HG03108 (cell line): ENCODE data around the gene ZNF518A.

Experiments used
- ATAC-seq: cut with Tn5 transposase; IDR thresholded peaks from one replicate; pipeline ENCODE4 v1.9.1; 2021; ENCODE audit warnings: moderate library complexity; ENCODE audit not compliant: unreplicated experiment

The ZNF518A gene

GRCh38 chr10:96129387-96130325 lies at the start of gene ZNF518A:
TSS of gene ZNF518A (plus strand) at chr10:96130297. CDS start at chr10:96156323, 26,026 bp downstream.
- ATAC-seq = peak; percentile 81

GRCh38 chr10:96082153-96082552 lies 47.9 kb upstream of the ZNF518A start:
- ATAC-seq = no peak

GRCh38 chr10:96082748-96083147 lies 47.3 kb upstream of the ZNF518A start:
- ATAC-seq = no peak

GRCh38 chr10:96089116-96089515 lies 41.0 kb upstream of the ZNF518A start:
- no peak for ATAC-seq

- peak; percentile 85 for ATAC-seq
Observed at GRCh38 chr10:96089670-96090462, 40.2 kb upstream of the ZNF518A start.

- ATAC-seq = no peak
Observed at GRCh38 chr10:96090463-96090800, 39.7 kb upstream of the ZNF518A start.

- no peak for ATAC-seq
Observed at GRCh38 chr10:96092999-96093767, 36.9 kb upstream of the ZNF518A start.

- no peak for ATAC-seq
Observed at GRCh38 chr10:96093948-96094347, 36.1 kb upstream of the ZNF518A start.

- ATAC-seq = no peak
Observed at GRCh38 chr10:96096958-96097357, 33.1 kb upstream of the ZNF518A start.

- ATAC-seq = no peak
Observed at GRCh38 chr10:96097865-96098264, 32.2 kb upstream of the ZNF518A start.

- ATAC-seq = no peak
Observed at GRCh38 chr10:96107623-96108038, 22.5 kb upstream of the ZNF518A start.

GRCh38 chr10:96112531-96112930 lies 17.6 kb upstream of the ZNF518A start:
- ATAC-seq = no peak

- no peak for ATAC-seq
Observed at GRCh38 chr10:96118604-96119450, 11.3 kb upstream of the ZNF518A start.

GRCh38 chr10:96122824-96123223 lies 7.3 kb upstream of the ZNF518A start:
- no peak for ATAC-seq

- no peak for ATAC-seq
Observed at GRCh38 chr10:96124230-96125141, 5.6 kb upstream of the ZNF518A start.

GRCh38 chr10:96125142-96125515 lies 5.0 kb upstream of the ZNF518A start:
- no peak for ATAC-seq

GRCh38 chr10:96130326-96130995 lies 364 bp downstream of the ZNF518A start:
- peak; percentile 46 for ATAC-seq

- no peak for ATAC-seq
Observed at GRCh38 chr10:96131621-96132020, 1.5 kb downstream of the ZNF518A start.

- ATAC-seq = no peak
Observed at GRCh38 chr10:96133135-96133534, 3.0 kb downstream of the ZNF518A start.
